Gastrocnemius medialis (tissue), 4 donors: ENCODE data around the gene C19orf25. TPM values are rescaled to one million over a fixed set of nuclear protein-coding genes. Genes with fewer than 3 reads are reported as not detected.

ENCODE experiments used
- ATAC-seq, 2 donors: fragments of 150-250 bp; one replicate each; pipeline ENCODE4 v1.9.1; 2016
- DNase-seq, 2 donors: peaks; one replicate each; pipeline ENCODE4 v3.0.0-alpha.2; 2019
- H3K27ac ChIP-seq, 4 donors: fragments of 200-600 bp; sonication (generic); 1 replicate in 1 of 4; 2 replicates in 3 of 4; pipeline ENCODE4 v1.5.1; 2016 to 2018; ENCODE audit warnings: mild to moderate bottlenecking in 2 of 4, moderate library complexity in 1 of 4
- H3K27me3 ChIP-seq, 3 donors: fragments of 200-600 bp; sonication (generic) in 2 of 3; 1 replicate in 1 of 3; 2 replicates in 2 of 3; pipeline versions ENCODE4 v1.5.1 to v1.6.0; 2016 to 2019; ENCODE audit warnings: mild to moderate bottlenecking in 1 of 3, moderate library complexity in 1 of 3
- H3K36me3 ChIP-seq, 2 donors: fragments of 200-600 bp; sonication (generic) in 1 of 2; one replicate each; pipeline ENCODE4 v1.5.1; 2017 to 2018
- H3K4me1 ChIP-seq, 2 donors: fragments of 200-600 bp; sonication (generic) in 1 of 2; one replicate each; pipeline ENCODE4 v1.5.1; 2016 to 2017; ENCODE audit warnings: mild to moderate bottlenecking in 2 of 2
- H3K4me3 ChIP-seq, 4 donors: fragments of 200-600 bp; sonication (generic) in 3 of 4; 1 replicate in 1 of 4; 2 replicates in 3 of 4; pipeline ENCODE4 v1.5.1; 2016 to 2019; ENCODE audit warnings: mild to moderate bottlenecking in 2 of 4
- H3K9me3 ChIP-seq, 3 donors: fragments of 200-600 bp; sonication (generic) in 2 of 3; 1 replicate in 1 of 3; 2 replicates in 2 of 3; pipeline ENCODE4 v1.5.1; 2016 to 2019
- CTCF ChIP-seq, 5 experiments: fragments of 450-650 bp in 3 of 5; fragments of 200-600 bp in 2 of 5; sonication (generic) in 2 of 5; IDR thresholded peaks in 4 of 5; conservative IDR thresholded peaks in 1 of 5; 1 replicate in 4 of 5; 2 replicates in 1 of 5; pipeline ENCODE4 v1.5.1; 2016 to 2019; ENCODE audit warnings: antibody characterized with exemption in 5 of 5, mild to moderate bottlenecking in 3 of 5, moderate library complexity in 3 of 5
- POLR2A ChIP-seq, 2 donors: fragments of 450-650 bp; IDR thresholded peaks; one replicate each; pipeline ENCODE4 v1.6.1; 2017; ENCODE audit warnings: antibody characterized with exemption in 2 of 2, mild to moderate bottlenecking in 2 of 2, moderate library complexity in 2 of 2
- in situ Hi-C, 4 donors: fragments of 200-750 bp; cut with MboI; loops; one replicate each; pipeline versions ENCODE4 v1.15.0 to v1.8.0; 2017; ENCODE audit warnings: low sequenced_read_pairs in 4 of 4
- intact Hi-C: fragments of 100-400 bp; cut with DNase I; formaldehyde crosslinking; loops from one replicate; pipeline ENCODE4 v1.15.1; 2023; ENCODE audit warnings: low total_unique reads
- total RNA-seq, 4 donors: library from RNA; depleted of rRNA; stranded (reverse); fragments of >200 nt; gene quantifications; one replicate each; pipeline versions ENCODE4 v1.1.0 to v1.2.3, GENCODE V29; 2016

C19orf25 gene
- total RNA-seq, 4 donors from 2014 or later = 18.7 to 25.7 (median 19.9) TPM

- no peak overlapping the region for H3K4me3 ChIP-seq
- intact Hi-C loops = no loop called here
- no peak for DNase-seq
- no peak for TF ChIP-seq CTCF (IDR thresholded peaks at IDR 0.05 in 4 of 5, conservative IDR thresholded peaks at IDR 0.05 in 1 of 5)
- no peak for TF ChIP-seq POLR2A (IDR thresholded peaks at IDR 0.05)
- peaks cover 0 to 6% (median 5%) of the 10 kb centered on the region in 3 donors for H3K27me3 ChIP-seq
- no peak overlapping the region for H3K27ac ChIP-seq
- H3K36me3 ChIP-seq = no peaks in the 10 kb centered on the region
- no peaks in the 10 kb centered on the region for H3K9me3 ChIP-seq
- no peak for ATAC-seq
- peaks cover 3 to 14% of the 10 kb centered on the region in 2 donors for H3K4me1 ChIP-seq
- in situ Hi-C loops = no loop called here
These were observed 39.5 kb upstream of the C19orf25 start for GRCh38 chr19:1518471-1518870.

- Histone ChIP-seq H3K36me3 (no peaks in the 10 kb centered on the region), H3K4me1 (peaks cover 3 to 25% of the 10 kb centered on the region in 2 donors), H3K27me3 (no peaks in the 10 kb centered on the region), H3K9me3 (no peaks in the 10 kb centered on the region), H3K27ac (no peak overlapping the region), H3K4me3 (no peak overlapping the region)
- TF ChIP-seq CTCF (IDR thresholded peaks at IDR 0.05 in 4 of 5, conservative IDR thresholded peaks at IDR 0.05 in 1 of 5) (no peak), POLR2A (IDR thresholded peaks at IDR 0.05) (no peak)
- in situ Hi-C loops (no loop called here), intact Hi-C loops (no loop called here)
- DNase-seq = no peak
- ATAC-seq = no peak
These were observed 37.4 kb upstream of the C19orf25 start for GRCh38 chr19:1516395-1516753.

- Histone ChIP-seq H3K27ac (no peak overlapping the region), H3K36me3 (no peaks in the 10 kb centered on the region), H3K4me1 (peaks cover 3 to 29% of the 10 kb centered on the region in 2 donors), H3K9me3 (no peaks in the 10 kb centered on the region), H3K4me3 (no peak overlapping the region), H3K27me3 (no peaks in the 10 kb centered on the region)
- in situ Hi-C loops = no loop called here
- no peak for DNase-seq
- no peak for TF ChIP-seq CTCF (IDR thresholded peaks at IDR 0.05 in 4 of 5, conservative IDR thresholded peaks at IDR 0.05 in 1 of 5)
- no peak for ATAC-seq
- intact Hi-C loops = loop anchor here (5.0 kb wide), 2 partner anchors 137 to 238 kb away; partner anchors contain the start of genes FAM174C and TCF3
These were observed 36.1 kb upstream of the C19orf25 start for GRCh38 chr19:1514986-1515721.

GRCh38 chr19:1514295-1514661 is 35.3 kb upstream of the C19orf25 start:
- TF ChIP-seq CTCF (IDR thresholded peaks at IDR 0.05 in 4 of 5, conservative IDR thresholded peaks at IDR 0.05 in 1 of 5) = no peak
- no peak for TF ChIP-seq POLR2A (IDR thresholded peaks at IDR 0.05)
- in situ Hi-C loops (no loop called here), intact Hi-C loops (loop anchor here (5.0 kb wide), 2 partner anchors 138 to 237 kb away; partner anchors contain the start of genes FAM174C and TCF3)
- ATAC-seq (no peak), DNase-seq (no peak)
- Histone ChIP-seq H3K36me3 (no peaks in the 10 kb centered on the region), H3K4me1 (peaks cover 3 to 29% of the 10 kb centered on the region in 2 donors), H3K27me3 (no peaks in the 10 kb centered on the region), H3K4me3 (no peak overlapping the region), H3K9me3 (no peaks in the 10 kb centered on the region), H3K27ac (peak overlapping the region; percentile 83 to 91 (median 89))
